Chondrocyte (in vitro differentiated cells): Measurements from ENCODE around the gene SORBS1. TPM values are rescaled to one million over a fixed set of nuclear protein-coding genes. Genes with fewer than 3 reads are reported as not detected.

Experiments
- DNase-seq: peaks from one replicate; pipeline ENCODE4 v3.0.0; 2021; ENCODE audit warnings: mixed read lengths, low spot score
- H3K27ac Mint-ChIP-seq: one replicate; pipeline ENCODE4 v1.8.0; 2021; ENCODE audit warnings: mild to moderate bottlenecking, moderate library complexity, mixed read lengths; ENCODE audit not compliant: unreplicated experiment
- H3K27me3 Mint-ChIP-seq: 2 replicates; pipeline ENCODE4 v1.8.0; 2021; ENCODE audit warnings: low read depth, mixed read lengths
- H3K36me3 Mint-ChIP-seq: 2 replicates; pipeline ENCODE4 v1.8.0; 2021; ENCODE audit warnings: low read depth, mixed read lengths
- H3K4me1 Mint-ChIP-seq: 2 replicates; pipeline ENCODE4 v1.8.0; 2021; ENCODE audit warnings: low read depth, mild to moderate bottlenecking, mixed read lengths
- H3K4me3 Mint-ChIP-seq: one replicate; pipeline ENCODE4 v1.8.0; 2021; ENCODE audit warnings: mild to moderate bottlenecking, moderate library complexity, mixed read lengths; ENCODE audit not compliant: unreplicated experiment
- H3K9me3 Mint-ChIP-seq: 2 replicates; pipeline ENCODE4 v1.8.0; 2021; ENCODE audit warnings: low read depth, mixed read lengths
- total RNA-seq: library from RNA; stranded (reverse); gene quantifications from 3 replicates; pipeline ENCODE4 v1.2.1, GENCODE V29; 2021
- TF ChIP-seq, protein P1 (sequence below): fragments of 200-600 bp; sonication (generic); IDR thresholded peaks from 2 replicates; pipeline ENCODE4 v1.5.0; 2021; ENCODE audit warnings: antibody characterized with exemption, mild to moderate bottlenecking, moderate library complexity

SORBS1 gene
- total RNA-seq, 1 donor from 2014 or later = 5.0 TPM

DNA sequence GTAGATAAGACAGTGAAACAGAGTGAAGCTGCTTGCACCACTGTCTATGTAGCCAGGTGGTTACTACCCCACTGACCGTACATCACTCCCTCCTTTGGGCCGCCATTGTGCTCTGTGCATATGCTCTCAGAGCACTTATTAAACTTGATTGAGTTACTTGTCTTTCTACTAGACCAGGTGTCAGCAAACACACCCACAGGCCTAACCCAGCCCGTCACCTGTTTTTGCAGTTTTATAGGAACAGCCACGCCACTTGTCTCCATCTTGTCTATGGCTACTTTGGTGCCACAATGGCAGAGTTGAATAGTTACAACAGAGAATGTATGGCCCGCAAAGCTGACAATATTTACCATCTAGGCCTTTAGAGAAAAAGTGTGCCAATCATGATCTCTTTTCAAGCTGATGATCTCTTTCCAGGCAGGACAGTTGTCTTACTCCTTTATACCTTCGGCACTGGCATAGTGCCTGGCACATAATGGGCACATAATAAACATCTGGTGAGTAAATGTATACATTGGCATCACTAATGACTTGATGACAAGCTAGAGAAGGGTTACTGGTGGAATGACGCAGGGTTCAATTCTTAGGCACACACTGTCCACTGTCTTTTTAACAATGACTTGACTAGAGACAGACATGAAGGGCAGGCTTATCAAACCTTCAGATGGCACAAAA lies 36.7 kb downstream of the SORBS1 start:
- TF ChIP-seq, protein P1, sequence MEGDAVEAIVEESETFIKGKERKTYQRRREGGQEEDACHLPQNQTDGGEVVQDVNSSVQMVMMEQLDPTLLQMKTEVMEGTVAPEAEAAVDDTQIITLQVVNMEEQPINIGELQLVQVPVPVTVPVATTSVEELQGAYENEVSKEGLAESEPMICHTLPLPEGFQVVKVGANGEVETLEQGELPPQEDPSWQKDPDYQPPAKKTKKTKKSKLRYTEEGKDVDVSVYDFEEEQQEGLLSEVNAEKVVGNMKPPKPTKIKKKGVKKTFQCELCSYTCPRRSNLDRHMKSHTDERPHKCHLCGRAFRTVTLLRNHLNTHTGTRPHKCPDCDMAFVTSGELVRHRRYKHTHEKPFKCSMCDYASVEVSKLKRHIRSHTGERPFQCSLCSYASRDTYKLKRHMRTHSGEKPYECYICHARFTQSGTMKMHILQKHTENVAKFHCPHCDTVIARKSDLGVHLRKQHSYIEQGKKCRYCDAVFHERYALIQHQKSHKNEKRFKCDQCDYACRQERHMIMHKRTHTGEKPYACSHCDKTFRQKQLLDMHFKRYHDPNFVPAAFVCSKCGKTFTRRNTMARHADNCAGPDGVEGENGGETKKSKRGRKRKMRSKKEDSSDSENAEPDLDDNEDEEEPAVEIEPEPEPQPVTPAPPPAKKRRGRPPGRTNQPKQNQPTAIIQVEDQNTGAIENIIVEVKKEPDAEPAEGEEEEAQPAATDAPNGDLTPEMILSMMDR = no peak
- no peaks in the 10 kb centered on the region for H3K27me3 Mint-ChIP-seq
- no peak overlapping the region for H3K27ac Mint-ChIP-seq
- no peaks in the 10 kb centered on the region for H3K36me3 Mint-ChIP-seq
- no peak for DNase-seq
- H3K9me3 Mint-ChIP-seq = no peaks in the 10 kb centered on the region
- H3K4me3 Mint-ChIP-seq = no peak overlapping the region
- H3K4me1 Mint-ChIP-seq = peaks cover 14% of the 10 kb centered on the region

DNA sequence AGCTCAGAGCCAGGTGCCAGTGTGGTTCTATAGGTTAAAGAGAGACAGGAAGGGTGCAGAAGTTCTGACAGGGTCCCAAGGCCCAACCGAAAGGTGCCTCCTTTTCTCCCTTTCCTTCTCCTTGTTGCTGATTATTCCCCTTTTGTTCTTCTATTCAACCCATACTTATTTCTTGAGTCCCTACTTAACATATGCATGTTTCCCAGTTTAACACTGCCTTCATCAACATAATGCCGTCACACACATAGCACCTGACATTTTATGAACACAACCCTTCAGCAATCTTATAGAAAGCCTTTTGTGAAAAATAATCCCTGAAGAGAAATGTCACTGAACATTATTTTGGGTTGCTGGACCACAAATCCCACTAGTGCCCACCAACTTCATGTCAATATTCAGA lies 39.1 kb downstream of the SORBS1 start:
- TF ChIP-seq, protein P1 = no peak

DNA sequence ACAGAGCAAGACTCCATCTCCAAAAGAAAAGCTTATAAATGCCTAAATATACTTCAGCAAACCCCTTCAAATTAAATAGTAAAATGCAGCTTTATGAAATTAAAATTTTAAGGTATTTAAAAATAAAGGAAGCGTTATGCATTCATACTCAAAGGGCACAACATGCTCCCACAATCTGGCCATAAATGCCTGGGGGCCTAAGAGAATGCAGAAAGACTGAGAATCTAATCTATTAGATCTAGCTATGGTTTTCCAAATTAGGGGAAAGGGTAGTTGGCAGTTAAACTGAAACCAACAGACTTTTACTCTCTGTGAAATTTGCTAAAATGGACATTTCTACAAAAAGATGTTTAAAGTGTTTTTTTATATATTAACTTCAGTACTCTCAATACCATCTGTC lies 40.6 kb downstream of the SORBS1 start:
- H3K4me1 Mint-ChIP-seq = peaks cover 19% of the 10 kb centered on the region
- no peaks in the 10 kb centered on the region for H3K9me3 Mint-ChIP-seq
- H3K27ac Mint-ChIP-seq = no peak overlapping the region
- no peaks in the 10 kb centered on the region for H3K27me3 Mint-ChIP-seq
- H3K36me3 Mint-ChIP-seq = no peaks in the 10 kb centered on the region
- no peak for DNase-seq
- TF ChIP-seq, protein P1 = no peak
- no peak overlapping the region for H3K4me3 Mint-ChIP-seq

More for the DNA sequence above, 39.1 kb downstream of the SORBS1 start:
- Mint-ChIP-seq H3K4me1 (peaks cover 19% of the 10 kb centered on the region), H3K36me3 (no peaks in the 10 kb centered on the region), H3K27me3 (no peaks in the 10 kb centered on the region), H3K9me3 (no peaks in the 10 kb centered on the region), H3K4me3 (no peak overlapping the region), H3K27ac (no peak overlapping the region)
- DNase-seq = no peak

DNA sequence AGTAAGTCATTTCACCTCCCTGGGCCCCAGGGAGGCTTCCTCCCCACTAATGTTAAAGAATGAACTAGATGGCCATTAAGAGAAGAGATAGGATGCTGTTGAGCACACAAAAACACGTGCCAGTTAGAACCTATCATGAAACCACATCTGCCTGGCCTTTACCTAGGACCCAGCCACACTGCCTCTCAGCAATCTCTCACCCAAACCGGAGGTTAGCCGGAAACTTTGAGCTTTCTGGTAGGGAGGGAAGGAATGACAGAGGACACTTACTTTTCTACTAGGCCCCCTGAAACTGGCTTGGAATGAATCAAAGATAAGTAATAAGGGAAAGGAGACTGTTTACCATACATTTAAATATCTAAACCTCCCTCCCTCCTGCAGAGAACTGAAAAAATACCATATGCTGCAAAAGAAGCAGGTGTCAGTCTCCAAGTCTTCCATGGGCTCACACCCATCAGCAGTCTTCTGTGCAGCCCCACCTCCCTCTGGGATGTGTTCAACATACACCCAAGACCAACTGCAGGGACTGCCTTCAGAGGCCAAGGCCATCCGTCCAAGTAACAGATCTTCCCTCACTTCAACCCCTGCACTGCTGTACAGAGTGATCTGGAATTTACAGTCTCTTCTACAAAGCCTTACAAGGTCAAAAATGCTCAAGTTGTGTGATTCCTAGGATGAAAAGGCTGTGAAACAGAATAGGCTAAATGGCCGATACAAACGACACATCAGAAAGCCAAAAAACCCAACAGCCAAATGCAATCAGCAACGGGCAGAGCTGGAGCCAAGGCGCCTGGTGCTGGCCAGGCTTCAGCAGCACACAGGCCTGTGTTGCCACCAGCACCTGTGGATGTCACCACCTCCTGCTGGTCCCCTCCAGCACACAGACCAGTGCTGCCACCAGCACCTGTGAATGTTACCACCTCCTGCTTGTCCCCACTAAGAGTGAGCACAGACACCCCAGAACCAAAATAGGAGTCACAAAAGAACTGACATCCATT lies 42.4 kb downstream of the SORBS1 start:
- no peaks in the 10 kb centered on the region for H3K27me3 Mint-ChIP-seq
- no peak overlapping the region for H3K4me3 Mint-ChIP-seq
- no peak overlapping the region for H3K27ac Mint-ChIP-seq

More for the DNA sequence above, 42.4 kb downstream of the SORBS1 start:
- TF ChIP-seq, protein P1 = no peak
- H3K36me3 Mint-ChIP-seq = no peaks in the 10 kb centered on the region
- no peaks in the 10 kb centered on the region for H3K9me3 Mint-ChIP-seq
- peaks cover 27% of the 10 kb centered on the region for H3K4me1 Mint-ChIP-seq
- DNase-seq = no peak
